ENCODE data around the gene TMTC1.

Gene TMTC1

GRCh38 chr12:29706311-29706710, 77.4 kb downstream of the TMTC1 start:
- DNase-seq, result no peak

GRCh38 chr12:29703528-29703927, 80.2 kb downstream of the TMTC1 start:
- DNase-seq, result no peak

- DNase-seq, result no peak
These were observed 80.8 kb downstream of the TMTC1 start for GRCh38 chr12:29702972-29703371.

GRCh38 chr12:29702222-29702621, 81.5 kb downstream of the TMTC1 start:
- DNase-seq, result no peak

- DNase-seq, result no peak
These were observed 82.8 kb downstream of the TMTC1 start for GRCh38 chr12:29700761-29701481.

GRCh38 chr12:29698756-29699155, 85.0 kb downstream of the TMTC1 start:
- DNase-seq, result no peak

GRCh38 chr12:29695800-29696199, 87.9 kb downstream of the TMTC1 start:
- DNase-seq, result no peak

- DNase-seq, result no peak
These were observed 88.7 kb downstream of the TMTC1 start for GRCh38 chr12:29695026-29695425.

GRCh38 chr12:29694002-29694401, 89.7 kb downstream of the TMTC1 start:
- no peak for DNase-seq

- no peak for DNase-seq
These were observed 91.5 kb downstream of the TMTC1 start for GRCh38 chr12:29692237-29692636.

GRCh38 chr12:29691161-29691854, 92.4 kb downstream of the TMTC1 start:
- DNase-seq, result no peak

- no peak for DNase-seq
These were observed 93.0 kb downstream of the TMTC1 start for GRCh38 chr12:29690728-29691127.

GRCh38 chr12:29688914-29689313, 94.8 kb downstream of the TMTC1 start:
- no peak for DNase-seq

GRCh38 chr12:29682088-29682487, 101.7 kb downstream of the TMTC1 start:
- DNase-seq, result no peak

GRCh38 chr12:29681370-29681769, 102.4 kb downstream of the TMTC1 start:
- DNase-seq, result no peak

- DNase-seq, result no peak
These were observed 107.1 kb downstream of the TMTC1 start for GRCh38 chr12:29676676-29677075.

GRCh38 chr12:29674463-29674862, 109.3 kb downstream of the TMTC1 start:
- DNase-seq, result no peak

- DNase-seq, result no peak
These were observed 110.4 kb downstream of the TMTC1 start for GRCh38 chr12:29673346-29673745.

- no peak for DNase-seq
These were observed 111.2 kb downstream of the TMTC1 start for GRCh38 chr12:29672580-29672979.

GRCh38 chr12:29671742-29672141, 112.0 kb downstream of the TMTC1 start:
- no peak for DNase-seq

- no peak for DNase-seq
These were observed 116.7 kb downstream of the TMTC1 start for GRCh38 chr12:29667011-29667410.

GRCh38 chr12:29665107-29665506, 118.6 kb downstream of the TMTC1 start:
- no peak for DNase-seq

- no peak for DNase-seq
These were observed 120.9 kb downstream of the TMTC1 start for GRCh38 chr12:29662734-29663323.

- no peak for DNase-seq
These were observed 122.9 kb downstream of the TMTC1 start for GRCh38 chr12:29660847-29661246.
